ENCODE measurements around the gene NEURL3.

DNA sequence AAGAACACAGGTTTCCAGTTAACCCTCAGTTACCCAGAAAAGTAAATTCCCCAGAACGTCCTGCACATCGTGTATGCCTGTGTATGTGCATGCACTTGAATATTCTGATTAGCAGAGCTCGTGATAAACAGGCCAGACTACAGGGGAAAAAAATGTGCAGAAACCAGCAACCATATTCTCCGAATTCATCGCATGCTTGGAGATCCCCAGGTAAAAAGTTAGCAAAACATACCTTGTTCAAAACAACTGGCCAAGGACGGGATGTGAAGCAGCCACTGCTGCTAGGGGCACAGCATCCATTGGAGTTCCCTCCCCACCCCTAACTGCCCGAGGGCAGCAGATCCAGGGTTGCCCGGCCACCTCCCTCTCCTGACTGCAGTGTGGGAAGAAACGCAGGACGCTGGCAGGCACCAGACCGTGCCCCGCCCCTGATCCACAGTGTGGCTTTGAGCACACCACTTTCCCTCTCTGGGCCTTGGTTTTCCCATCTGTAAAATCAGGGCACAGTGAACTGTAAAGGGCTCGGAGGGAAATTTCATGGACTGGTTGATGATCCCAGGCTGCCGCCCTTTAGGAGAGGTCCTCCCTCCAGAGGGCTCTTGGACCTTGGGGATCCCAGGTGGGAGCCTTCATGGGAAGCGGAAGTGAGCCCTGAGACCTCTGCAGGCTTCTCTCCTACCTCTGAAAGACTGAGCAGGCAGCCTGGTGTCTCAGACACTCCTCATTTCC, 19.5 kb upstream of the NEURL3 start:
- TF ChIP-seq, protein P1, sequence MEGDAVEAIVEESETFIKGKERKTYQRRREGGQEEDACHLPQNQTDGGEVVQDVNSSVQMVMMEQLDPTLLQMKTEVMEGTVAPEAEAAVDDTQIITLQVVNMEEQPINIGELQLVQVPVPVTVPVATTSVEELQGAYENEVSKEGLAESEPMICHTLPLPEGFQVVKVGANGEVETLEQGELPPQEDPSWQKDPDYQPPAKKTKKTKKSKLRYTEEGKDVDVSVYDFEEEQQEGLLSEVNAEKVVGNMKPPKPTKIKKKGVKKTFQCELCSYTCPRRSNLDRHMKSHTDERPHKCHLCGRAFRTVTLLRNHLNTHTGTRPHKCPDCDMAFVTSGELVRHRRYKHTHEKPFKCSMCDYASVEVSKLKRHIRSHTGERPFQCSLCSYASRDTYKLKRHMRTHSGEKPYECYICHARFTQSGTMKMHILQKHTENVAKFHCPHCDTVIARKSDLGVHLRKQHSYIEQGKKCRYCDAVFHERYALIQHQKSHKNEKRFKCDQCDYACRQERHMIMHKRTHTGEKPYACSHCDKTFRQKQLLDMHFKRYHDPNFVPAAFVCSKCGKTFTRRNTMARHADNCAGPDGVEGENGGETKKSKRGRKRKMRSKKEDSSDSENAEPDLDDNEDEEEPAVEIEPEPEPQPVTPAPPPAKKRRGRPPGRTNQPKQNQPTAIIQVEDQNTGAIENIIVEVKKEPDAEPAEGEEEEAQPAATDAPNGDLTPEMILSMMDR (IDR thresholded peaks at IDR 0.05): no peak
- TF ChIP-seq POLR2A (IDR thresholded peaks at IDR 0.05) (no peak), POLR2AphosphoS5 (IDR thresholded peaks at IDR 0.05) (no peak)

All from prostate gland (tissue), 2 donors.